HL-60 (cell line): ENCODE results near the gene LHFPL6.

ENCODE experiments used
- GABPA ChIP-seq: IDR thresholded peaks from 2 replicates; pipeline ENCODE4 v1.6.1; 2012; ENCODE audit warnings: low read depth
- POLR2AphosphoS5 ChIP-seq: IDR thresholded peaks from 2 replicates; pipeline ENCODE4 v1.6.1; 2012; ENCODE audit warnings: low read depth
- TF ChIP-seq, protein P1 (sequence below): IDR thresholded peaks from one replicate; pipeline ENCODE4 v1.5.1; 2011; ENCODE audit warnings: low read length, control low read depth, inconsistent platforms; ENCODE audit not compliant: insufficient read depth
- TF ChIP-seq, protein P2 (sequence below): IDR thresholded peaks from 2 replicates; pipeline ENCODE4 v1.6.1; 2012; ENCODE audit warnings: low read depth; ENCODE audit not compliant: insufficient replicate concordance

DNA sequence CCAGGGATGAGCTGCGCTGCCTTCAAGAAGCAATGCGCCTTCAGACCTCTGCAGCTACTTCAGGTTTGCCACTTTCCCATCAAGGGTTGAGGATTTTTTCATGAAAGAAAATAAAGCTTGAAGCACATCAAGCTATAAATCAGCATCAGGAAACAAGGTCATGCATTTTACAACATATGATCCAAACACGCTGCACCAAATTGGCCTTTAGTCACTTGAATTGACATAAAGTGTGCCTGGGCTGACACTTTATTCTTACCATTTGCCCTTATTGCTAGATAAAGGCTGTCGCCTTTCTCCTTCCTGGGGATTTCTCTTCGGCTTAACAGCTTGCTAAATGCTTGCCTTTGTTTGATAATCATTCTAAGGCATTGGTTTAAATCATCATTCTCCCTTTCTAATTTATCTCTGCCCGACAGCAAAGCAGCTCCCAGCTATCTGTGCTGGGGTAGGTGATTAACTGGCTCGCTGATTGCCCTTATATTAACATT lies 87.7 kb downstream of the LHFPL6 start:
- TF ChIP-seq, protein P1, sequence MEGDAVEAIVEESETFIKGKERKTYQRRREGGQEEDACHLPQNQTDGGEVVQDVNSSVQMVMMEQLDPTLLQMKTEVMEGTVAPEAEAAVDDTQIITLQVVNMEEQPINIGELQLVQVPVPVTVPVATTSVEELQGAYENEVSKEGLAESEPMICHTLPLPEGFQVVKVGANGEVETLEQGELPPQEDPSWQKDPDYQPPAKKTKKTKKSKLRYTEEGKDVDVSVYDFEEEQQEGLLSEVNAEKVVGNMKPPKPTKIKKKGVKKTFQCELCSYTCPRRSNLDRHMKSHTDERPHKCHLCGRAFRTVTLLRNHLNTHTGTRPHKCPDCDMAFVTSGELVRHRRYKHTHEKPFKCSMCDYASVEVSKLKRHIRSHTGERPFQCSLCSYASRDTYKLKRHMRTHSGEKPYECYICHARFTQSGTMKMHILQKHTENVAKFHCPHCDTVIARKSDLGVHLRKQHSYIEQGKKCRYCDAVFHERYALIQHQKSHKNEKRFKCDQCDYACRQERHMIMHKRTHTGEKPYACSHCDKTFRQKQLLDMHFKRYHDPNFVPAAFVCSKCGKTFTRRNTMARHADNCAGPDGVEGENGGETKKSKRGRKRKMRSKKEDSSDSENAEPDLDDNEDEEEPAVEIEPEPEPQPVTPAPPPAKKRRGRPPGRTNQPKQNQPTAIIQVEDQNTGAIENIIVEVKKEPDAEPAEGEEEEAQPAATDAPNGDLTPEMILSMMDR = no peak
- TF ChIP-seq POLR2AphosphoS5 = no peak
- TF ChIP-seq, protein P2, sequence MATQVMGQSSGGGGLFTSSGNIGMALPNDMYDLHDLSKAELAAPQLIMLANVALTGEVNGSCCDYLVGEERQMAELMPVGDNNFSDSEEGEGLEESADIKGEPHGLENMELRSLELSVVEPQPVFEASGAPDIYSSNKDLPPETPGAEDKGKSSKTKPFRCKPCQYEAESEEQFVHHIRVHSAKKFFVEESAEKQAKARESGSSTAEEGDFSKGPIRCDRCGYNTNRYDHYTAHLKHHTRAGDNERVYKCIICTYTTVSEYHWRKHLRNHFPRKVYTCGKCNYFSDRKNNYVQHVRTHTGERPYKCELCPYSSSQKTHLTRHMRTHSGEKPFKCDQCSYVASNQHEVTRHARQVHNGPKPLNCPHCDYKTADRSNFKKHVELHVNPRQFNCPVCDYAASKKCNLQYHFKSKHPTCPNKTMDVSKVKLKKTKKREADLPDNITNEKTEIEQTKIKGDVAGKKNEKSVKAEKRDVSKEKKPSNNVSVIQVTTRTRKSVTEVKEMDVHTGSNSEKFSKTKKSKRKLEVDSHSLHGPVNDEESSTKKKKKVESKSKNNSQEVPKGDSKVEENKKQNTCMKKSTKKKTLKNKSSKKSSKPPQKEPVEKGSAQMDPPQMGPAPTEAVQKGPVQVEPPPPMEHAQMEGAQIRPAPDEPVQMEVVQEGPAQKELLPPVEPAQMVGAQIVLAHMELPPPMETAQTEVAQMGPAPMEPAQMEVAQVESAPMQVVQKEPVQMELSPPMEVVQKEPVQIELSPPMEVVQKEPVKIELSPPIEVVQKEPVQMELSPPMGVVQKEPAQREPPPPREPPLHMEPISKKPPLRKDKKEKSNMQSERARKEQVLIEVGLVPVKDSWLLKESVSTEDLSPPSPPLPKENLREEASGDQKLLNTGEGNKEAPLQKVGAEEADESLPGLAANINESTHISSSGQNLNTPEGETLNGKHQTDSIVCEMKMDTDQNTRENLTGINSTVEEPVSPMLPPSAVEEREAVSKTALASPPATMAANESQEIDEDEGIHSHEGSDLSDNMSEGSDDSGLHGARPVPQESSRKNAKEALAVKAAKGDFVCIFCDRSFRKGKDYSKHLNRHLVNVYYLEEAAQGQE = no peak
- TF ChIP-seq GABPA = no peak
